GM08714 (cell line): ENCODE measurements around the gene LPP.

Source experiments
- H3K4me3 ChIP-seq: fragments of 200-500 bp; sonication (Bioruptor generic); 2 replicates; pipeline ENCODE4 v1.5.1; 2014; ENCODE audit warnings: mild to moderate bottlenecking, low read length, inconsistent platforms
- ZNF274 ChIP-seq: IDR thresholded peaks from 2 replicates; pipeline ENCODE4 v1.6.1; 2012; ENCODE audit warnings: mild to moderate bottlenecking, low read depth, low read length

LPP gene

GRCh38 chr3:188923671-188924070, 769.7 kb downstream of the LPP start:
- H3K4me3 ChIP-seq: no peak overlapping the region
- no peak for TF ChIP-seq ZNF274

GRCh38 chr3:188925376-188925775, 771.4 kb downstream of the LPP start:
- no peak for TF ChIP-seq ZNF274
- H3K4me3 ChIP-seq: no peak overlapping the region

- H3K4me3 ChIP-seq: no peak overlapping the region
- TF ChIP-seq ZNF274: no peak
These were observed 772.2 kb downstream of the LPP start for GRCh38 chr3:188926111-188926510.

- H3K4me3 ChIP-seq: no peak overlapping the region
- no peak for TF ChIP-seq ZNF274
These were observed 773.0 kb downstream of the LPP start for GRCh38 chr3:188926741-188927511.

- no peak overlapping the region for H3K4me3 ChIP-seq
- TF ChIP-seq ZNF274: no peak
These were observed 774.0 kb downstream of the LPP start for GRCh38 chr3:188927971-188928370.

- no peak overlapping the region for H3K4me3 ChIP-seq
- TF ChIP-seq ZNF274: no peak
These were observed 775.2 kb downstream of the LPP start for GRCh38 chr3:188929137-188929536.

GRCh38 chr3:188931036-188931435, 777.1 kb downstream of the LPP start:
- H3K4me3 ChIP-seq: no peak overlapping the region
- no peak for TF ChIP-seq ZNF274

GRCh38 chr3:188931531-188931930, 777.6 kb downstream of the LPP start:
- no peak for TF ChIP-seq ZNF274
- no peak overlapping the region for H3K4me3 ChIP-seq

GRCh38 chr3:188934989-188935388, 781.0 kb downstream of the LPP start:
- no peak for TF ChIP-seq ZNF274

GRCh38 chr3:188936597-188937107, 782.7 kb downstream of the LPP start:
- H3K4me3 ChIP-seq: no peak overlapping the region
- no peak for TF ChIP-seq ZNF274

More at GRCh38 chr3:188934989-188935388, 781.0 kb downstream of the LPP start:
- H3K4me3 ChIP-seq: no peak overlapping the region

- TF ChIP-seq ZNF274: no peak
- no peak overlapping the region for H3K4me3 ChIP-seq
These were observed 783.4 kb downstream of the LPP start for GRCh38 chr3:188937389-188937788.

- no peak for TF ChIP-seq ZNF274
- H3K4me3 ChIP-seq: no peak overlapping the region
These were observed 785.0 kb downstream of the LPP start for GRCh38 chr3:188938999-188939398.

GRCh38 chr3:188939814-188940572, 786.0 kb downstream of the LPP start:
- no peak for TF ChIP-seq ZNF274

More at GRCh38 chr3:188939814-188940572, 786.0 kb downstream of the LPP start:
- no peak overlapping the region for H3K4me3 ChIP-seq
